HEK293T (cell line): ENCODE data around the gene MAEA.

Experiments
- CTCF ChIA-PET: fragments of 350-600 bp; formaldehyde crosslinking; extraction: SDS; loops from one replicate; lab custom pipeline; 2021; ENCODE audit warnings: antibody characterized with exemption, inconsistent platforms; lab: Yijun Ruan, JAX
- POLR2A ChIA-PET: fragments of 350-600 bp; formaldehyde crosslinking; extraction: SDS; loops from one replicate; lab custom pipeline; 2020; ENCODE audit warnings: antibody characterized with exemption, inconsistent platforms; lab: Yijun Ruan, JAX
- DNase-seq: peaks from one replicate; pipeline ENCODE4 v3.0.0; 2012; ENCODE audit warnings: mixed read lengths; ENCODE audit errors: extremely low spot score
- ARNT ChIP-seq: fragments of 450-650 bp; IDR thresholded peaks from 2 replicates; pipeline ENCODE4 v1.6.1; 2017; ENCODE audit warnings: mild to moderate bottlenecking
- BHLHE40 ChIP-seq: fragments of 450-650 bp; IDR thresholded peaks from 2 replicates; pipeline ENCODE4 v1.6.1; 2016; ENCODE audit warnings: mild to moderate bottlenecking, moderate library complexity, borderline replicate concordance
- CTBP1 ChIP-seq: fragments of 450-650 bp; IDR thresholded peaks from 2 replicates; pipeline ENCODE4 v1.6.1; 2016; ENCODE audit warnings: borderline replicate concordance
- ELF4 ChIP-seq: fragments of 450-650 bp; IDR thresholded peaks from 2 replicates; pipeline ENCODE4 v1.6.1; 2017; ENCODE audit warnings: antibody characterized with exemption
- FOXA1 ChIP-seq: fragments of 450-650 bp; IDR thresholded peaks from 2 replicates; pipeline ENCODE4 v1.6.1; 2016; ENCODE audit warnings: mild to moderate bottlenecking
- FOXK2 ChIP-seq: fragments of 450-650 bp; IDR thresholded peaks from 2 replicates; pipeline ENCODE4 v1.6.1; 2016; ENCODE audit warnings: mild to moderate bottlenecking
- FOXM1 ChIP-seq: fragments of 450-650 bp; IDR thresholded peaks from 2 replicates; pipeline ENCODE4 v1.6.1; 2017; ENCODE audit warnings: mild to moderate bottlenecking, borderline replicate concordance
- HDGF ChIP-seq: fragments of 450-650 bp; IDR thresholded peaks from 2 replicates; pipeline ENCODE4 v1.6.1; 2017; ENCODE audit warnings: antibody characterized with exemption, borderline replicate concordance
- L3MBTL2 ChIP-seq: fragments of 450-650 bp; conservative IDR thresholded peaks from 2 replicates; pipeline ENCODE4 v1.6.1; 2016; ENCODE audit warnings: mild to moderate bottlenecking
- LEF1 ChIP-seq: fragments of 450-650 bp; IDR thresholded peaks from 2 replicates; pipeline ENCODE4 v1.6.1; 2017; ENCODE audit warnings: mild to moderate bottlenecking, borderline replicate concordance
- NFRKB ChIP-seq: fragments of 450-650 bp; IDR thresholded peaks from 2 replicates; pipeline ENCODE4 v1.6.1; 2016; ENCODE audit warnings: mild to moderate bottlenecking, moderate library complexity
- SP1 ChIP-seq: fragments of 450-650 bp; IDR thresholded peaks from 2 replicates; pipeline ENCODE4 v1.6.1; 2017
- SUZ12 ChIP-seq: fragments of 450-650 bp; IDR thresholded peaks from 2 replicates; pipeline ENCODE4 v1.6.1; 2016; ENCODE audit warnings: mild to moderate bottlenecking
- TARDBP ChIP-seq: fragments of 450-650 bp; IDR thresholded peaks from 2 replicates; pipeline ENCODE4 v1.6.1; 2016
- ZNF384 ChIP-seq: fragments of 450-650 bp; IDR thresholded peaks from 2 replicates; pipeline ENCODE4 v1.6.1; 2016
- TF ChIP-seq, protein P1 (sequence below): fragments of 450-650 bp; IDR thresholded peaks from 2 replicates; pipeline ENCODE4 v1.6.1; 2016

Gene MAEA

DNA sequence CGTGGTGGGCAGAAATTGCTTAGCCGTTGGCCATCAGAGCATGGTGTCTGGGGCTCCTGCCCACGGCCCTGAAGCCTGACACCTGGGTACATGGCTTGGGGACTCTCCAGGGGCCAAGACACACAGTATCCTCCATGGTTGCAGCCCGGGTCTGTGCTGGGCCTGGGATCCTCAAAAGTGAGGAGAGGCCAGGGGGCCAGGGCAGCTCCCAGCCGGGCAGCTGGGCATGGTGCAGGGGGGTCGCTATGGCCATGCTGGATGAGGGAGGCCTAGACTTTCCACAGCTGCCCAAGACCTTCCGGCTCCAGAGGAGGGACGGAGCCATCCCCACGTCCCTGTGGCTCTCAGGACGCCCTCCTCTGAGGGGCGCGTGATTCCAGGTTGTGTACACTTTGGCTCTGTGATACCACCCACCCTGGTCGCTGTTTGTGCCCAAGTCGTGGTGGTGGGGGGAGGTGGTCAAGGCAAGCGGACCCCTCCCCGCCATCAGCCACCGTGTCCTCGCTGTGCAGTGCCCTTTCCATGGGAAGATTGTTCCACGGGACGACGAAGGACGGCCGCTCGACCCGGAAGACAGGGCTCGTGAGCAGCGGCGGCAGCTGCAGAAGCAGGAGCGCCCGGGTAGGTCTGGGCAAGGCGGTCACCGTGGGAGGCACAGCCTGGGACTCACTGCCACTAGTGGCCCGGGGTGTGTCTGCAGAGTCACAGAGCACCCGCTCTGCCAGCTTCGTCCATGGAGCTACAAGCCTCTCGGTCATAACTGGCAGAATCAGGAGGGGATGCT lies 90.9 kb downstream of the MAEA start:
- CTCF ChIA-PET: no interaction called here
- POLR2A ChIA-PET: no interaction called here
- no peak for TF ChIP-seq BHLHE40
- TF ChIP-seq NFRKB: no peak
- no peak for TF ChIP-seq FOXK2
- no peak for TF ChIP-seq SP1
- TF ChIP-seq CTBP1: no peak
- DNase-seq: no peak

GRCh38 chr4:1381181-1381621 lies 91.5 kb downstream of the MAEA start:
- no peak for TF ChIP-seq FOXM1
- no peak for TF ChIP-seq ARNT
- POLR2A ChIA-PET: no interaction called here
- no peak for DNase-seq
- CTCF ChIA-PET: no interaction called here

- no peak for DNase-seq
- TF ChIP-seq SUZ12 (no peak), FOXK2 (no peak), SP1 (no peak), FOXA1 (no peak), BHLHE40 (no peak), CTBP1 (no peak), ARNT (no peak), LEF1 (no peak)
- POLR2A ChIA-PET: no interaction called here
- CTCF ChIA-PET: no interaction called here
Measured at GRCh38 chr4:1381944-1382541, 92.4 kb downstream of the MAEA start.

DNA sequence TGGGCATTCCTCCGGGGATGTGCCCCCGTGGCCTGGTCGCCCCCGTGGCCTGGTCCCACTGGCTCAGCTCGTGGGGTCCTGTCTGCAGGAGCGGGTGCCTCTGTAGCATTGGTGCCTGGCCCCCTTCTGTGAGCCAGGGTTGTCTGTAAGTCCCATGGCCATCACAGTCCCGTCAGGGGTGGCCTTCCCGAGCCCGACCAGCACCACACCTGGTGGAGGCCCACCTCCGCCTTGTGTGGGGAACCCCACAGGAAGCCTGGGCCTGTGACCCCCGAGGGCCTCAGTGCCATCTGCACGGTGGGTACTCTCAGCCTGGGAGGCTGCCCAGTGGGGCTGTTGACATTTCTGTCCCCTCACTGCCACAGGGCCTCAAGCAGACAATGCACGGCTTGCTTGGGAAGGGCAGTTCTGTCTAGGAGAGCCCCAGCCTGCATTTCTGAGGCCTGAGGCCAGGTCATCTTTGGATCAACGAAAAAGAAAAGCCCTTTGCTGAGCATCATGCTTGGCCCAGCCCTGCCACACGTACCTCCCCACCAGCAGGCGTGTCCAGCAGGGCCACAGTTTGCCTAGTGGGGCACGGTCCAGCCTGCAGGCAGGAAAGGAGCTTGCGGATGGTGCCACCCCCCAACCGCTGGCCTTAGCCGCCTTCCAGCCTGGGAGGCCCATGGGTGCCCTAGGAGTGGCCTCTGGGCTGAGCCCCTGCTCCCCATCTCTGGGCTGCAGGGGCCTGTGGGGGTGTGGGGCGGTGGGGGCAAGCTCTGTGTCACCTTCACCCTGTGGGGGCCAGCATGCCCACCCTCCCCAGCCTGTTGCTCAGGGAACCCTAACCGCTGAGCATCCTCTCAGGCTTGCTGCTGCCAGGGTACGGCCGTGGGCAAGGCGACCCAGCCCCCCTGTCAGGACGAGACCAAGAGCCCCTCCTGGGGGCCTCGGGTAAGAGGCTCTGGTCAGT lies 93.4 kb downstream of the MAEA start:
- TF ChIP-seq SUZ12: no peak
- no peak for TF ChIP-seq SP1
- no peak for TF ChIP-seq FOXA1
- TF ChIP-seq TARDBP: no peak
- no peak for TF ChIP-seq ARNT
- TF ChIP-seq ELF4: no peak
- TF ChIP-seq, protein P1, sequence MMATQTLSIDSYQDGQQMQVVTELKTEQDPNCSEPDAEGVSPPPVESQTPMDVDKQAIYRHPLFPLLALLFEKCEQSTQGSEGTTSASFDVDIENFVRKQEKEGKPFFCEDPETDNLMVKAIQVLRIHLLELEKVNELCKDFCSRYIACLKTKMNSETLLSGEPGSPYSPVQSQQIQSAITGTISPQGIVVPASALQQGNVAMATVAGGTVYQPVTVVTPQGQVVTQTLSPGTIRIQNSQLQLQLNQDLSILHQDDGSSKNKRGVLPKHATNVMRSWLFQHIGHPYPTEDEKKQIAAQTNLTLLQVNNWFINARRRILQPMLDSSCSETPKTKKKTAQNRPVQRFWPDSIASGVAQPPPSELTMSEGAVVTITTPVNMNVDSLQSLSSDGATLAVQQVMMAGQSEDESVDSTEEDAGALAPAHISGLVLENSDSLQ: no peak
- TF ChIP-seq FOXM1: no peak
- TF ChIP-seq L3MBTL2: no peak
- TF ChIP-seq HDGF: no peak
- TF ChIP-seq CTBP1: no peak
- no peak for DNase-seq
- ChIA-PET POLR2A (no interaction called here), CTCF (no interaction called here)

DNA sequence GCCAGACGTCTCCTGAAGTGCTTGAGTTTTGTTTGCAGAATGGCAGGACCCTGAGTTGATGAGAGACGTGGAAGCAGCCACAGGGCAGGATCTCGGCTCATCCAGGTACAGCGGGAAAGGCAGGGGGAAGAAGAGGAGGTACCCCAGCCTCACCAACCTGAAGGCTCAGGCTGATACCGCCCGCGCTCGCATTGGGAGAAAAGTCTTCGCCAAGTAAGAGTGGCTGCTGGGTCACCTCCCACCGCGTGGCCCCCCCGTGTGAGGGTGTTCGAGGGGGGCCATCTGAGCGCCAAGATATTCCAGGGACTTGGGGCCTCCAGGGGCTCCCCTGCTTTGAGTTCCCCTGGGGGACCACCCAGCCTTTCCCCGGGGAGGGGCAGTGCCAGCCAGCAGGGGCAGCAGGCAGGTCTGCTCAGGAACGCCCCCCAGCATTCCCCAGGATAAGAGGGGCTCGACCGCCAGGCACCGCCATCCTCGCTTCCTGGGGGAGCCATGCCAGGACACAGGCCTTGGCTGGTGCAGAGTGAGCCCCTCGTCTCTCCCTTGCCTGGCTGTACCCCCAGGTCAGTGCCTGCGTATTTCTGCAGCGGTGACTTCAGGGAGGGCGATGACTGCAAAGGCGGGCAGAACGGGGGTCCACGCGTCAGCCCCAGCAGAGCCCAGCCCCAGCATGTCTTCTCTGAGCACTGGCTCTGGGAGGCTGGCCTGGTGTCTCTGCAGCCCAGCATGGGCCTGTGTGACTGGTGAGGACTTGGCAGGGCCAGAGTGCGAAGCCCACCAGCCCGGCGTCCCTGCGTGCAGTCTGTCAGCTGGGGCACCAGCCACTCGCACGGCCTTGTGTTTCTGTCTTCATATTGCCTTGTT lies 94.3 kb downstream of the MAEA start:
- no peak for DNase-seq
- ChIA-PET POLR2A (no interaction called here), CTCF (no interaction called here)
- TF ChIP-seq NFRKB: no peak
- no peak for TF ChIP-seq ZNF384
- no peak for TF ChIP-seq FOXA1
- TF ChIP-seq LEF1: no peak
- TF ChIP-seq SUZ12: no peak
- TF ChIP-seq BHLHE40: no peak
- no peak for TF ChIP-seq ELF4
- TF ChIP-seq, protein P1: no peak
- TF ChIP-seq FOXM1: no peak
- no peak for TF ChIP-seq HDGF
- TF ChIP-seq SP1: no peak
- TF ChIP-seq CTBP1: no peak
- TF ChIP-seq L3MBTL2: no peak
- TF ChIP-seq ARNT: no peak
- no peak for TF ChIP-seq TARDBP
- no peak for TF ChIP-seq FOXK2

DNA sequence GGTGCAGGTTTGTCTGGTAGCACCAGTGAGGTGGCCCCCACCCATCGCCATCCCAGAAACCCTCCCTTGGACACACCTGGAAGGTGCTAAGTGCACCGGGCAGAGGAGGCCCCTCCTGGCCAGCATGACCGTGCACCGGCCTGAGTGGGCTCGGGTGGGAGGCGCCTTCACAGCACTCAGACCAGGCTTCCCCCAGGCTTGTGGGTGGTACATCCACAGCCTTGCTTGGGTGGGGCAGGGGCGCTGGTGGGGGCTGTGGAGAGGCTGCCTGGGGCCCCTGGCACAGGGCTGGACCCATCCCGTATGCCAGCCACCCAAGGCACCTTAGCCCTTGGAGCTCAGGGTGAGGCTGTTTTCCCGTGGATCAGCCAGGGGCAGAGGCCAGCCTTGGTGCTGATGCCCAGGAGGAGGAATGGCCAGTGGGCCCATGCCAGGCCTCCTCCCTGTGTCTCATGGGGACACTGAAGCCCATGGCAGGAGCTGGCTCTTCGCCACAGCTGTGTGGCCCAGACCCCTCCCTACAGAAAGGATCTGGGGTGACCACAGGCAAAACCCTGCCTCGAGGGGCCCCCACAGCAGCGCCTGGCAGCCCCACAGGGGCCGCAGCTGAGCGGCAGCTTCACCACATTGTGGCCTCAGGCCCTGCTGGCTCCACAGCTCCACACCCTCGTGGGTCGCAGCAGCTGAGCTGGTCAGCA lies 95.1 kb downstream of the MAEA start:
- POLR2A ChIA-PET: no interaction called here
- no peak for DNase-seq
- TF ChIP-seq FOXM1: no peak
- no peak for TF ChIP-seq NFRKB
- no peak for TF ChIP-seq SP1
- no peak for TF ChIP-seq CTBP1
- TF ChIP-seq FOXK2: no peak
- TF ChIP-seq TARDBP: no peak
- no peak for TF ChIP-seq L3MBTL2
- TF ChIP-seq HDGF: no peak
- TF ChIP-seq FOXA1: no peak
- no peak for TF ChIP-seq ZNF384
- CTCF ChIA-PET: no interaction called here
